T-cell (primary cell): ENCODE data around the gene DR1. TPM values are rescaled to one million over a fixed set of nuclear protein-coding genes. Genes with fewer than 3 reads are reported as not detected.

Source experiments
- ATAC-seq, 4 experiments: fragments of 200-7000 bp in 3 of 4; fragments of 150-1000 bp in 1 of 4; cut with Tn5 transposase; replicated peaks in 1 of 4; 1 replicate in 3 of 4; 2 replicates in 1 of 4; pipeline ENCODE4 v1.10.0; 2021; ENCODE audit warnings: moderate library complexity in 3 of 4, mild to moderate bottlenecking in 2 of 4, moderate number of reproducible peaks in 1 of 4
- CTCF ChIA-PET, 2 donors: fragments of 300-600 bp; sonication (Branson Sonifier 250); formaldehyde crosslinking; loops; one replicate each; lab custom pipeline; 2022; ENCODE audit warnings: antibody characterized with exemption in 2 of 2; lab: Charles Lee
- POLR2A ChIA-PET, 2 donors: fragments of 300-600 bp; sonication (Branson Sonifier 250); formaldehyde crosslinking; loops; one replicate each; lab custom pipeline; 2022; ENCODE audit warnings: antibody characterized with exemption in 2 of 2; lab: Charles Lee
- DNase-seq, 35 experiments: peaks; one replicate each; pipeline versions ENCODE4 v3.0.0 to v3.0.0-alpha.2; 2013 to 2023
- H3K27ac ChIP-seq: one replicate; pipeline ENCODE4 v1.5.1; 2013; ENCODE audit warnings: low read length
- H3K27me3 ChIP-seq, 2 experiments: replicated peaks in 1 of 2; 1 replicate in 1 of 2; 2 replicates in 1 of 2; pipeline versions ENCODE4 v1.6.1 to v1.7.0; 2013; ENCODE audit warnings: low read length in 1 of 2, mixed read lengths in 1 of 2; ENCODE audit not compliant: control insufficient read depth in 2 of 2, insufficient read depth in 2 of 2; ENCODE audit errors: extremely low read depth in 1 of 2
- H3K36me3 ChIP-seq, 2 donors: 1 replicate in 1 of 2; 2 replicates in 1 of 2; pipeline versions ENCODE4 v1.6.1 to v1.7.0; 2013; ENCODE audit warnings: low read length in 1 of 2; ENCODE audit not compliant: control insufficient read depth in 2 of 2, insufficient read depth in 1 of 2; ENCODE audit errors: extremely low read depth in 1 of 2
- H3K4me1 ChIP-seq, 2 experiments: 1 replicate in 1 of 2; 2 replicates in 1 of 2; pipeline versions ENCODE4 v1.6.1 to v1.7.0; 2013; ENCODE audit warnings: low read length in 2 of 2, mixed read lengths in 1 of 2; ENCODE audit not compliant: insufficient read depth in 2 of 2, control insufficient read depth in 1 of 2; ENCODE audit errors: extremely low read depth in 1 of 2
- H3K4me3 ChIP-seq, 2 donors: 1 replicate in 1 of 2; 2 replicates in 1 of 2; pipeline versions ENCODE4 v1.5.1 to v1.7.0; 2013; ENCODE audit warnings: mild to moderate bottlenecking in 2 of 2, low read length in 1 of 2, moderate library complexity in 1 of 2; ENCODE audit not compliant: control insufficient read depth in 1 of 2; ENCODE audit errors: extremely low read depth in 1 of 2
- H3K9me3 ChIP-seq: 2 replicates; pipeline ENCODE4 v1.7.0; 2013
- H3K27ac Mint-ChIP-seq, 2 donors: one replicate each; pipeline ENCODE4 v1.8.0; 2020 to 2021; ENCODE audit warnings: mild to moderate bottlenecking in 2 of 2, mixed read lengths in 2 of 2
- H3K27me3 Mint-ChIP-seq, 2 donors: one replicate each; pipeline ENCODE4 v1.8.0; 2021 to 2022; ENCODE audit warnings: mixed read lengths in 2 of 2
- H3K36me3 Mint-ChIP-seq: one replicate; pipeline ENCODE4 v1.8.0; 2021; ENCODE audit warnings: mixed read lengths
- H3K4me1 Mint-ChIP-seq, 3 donors: one replicate each; pipeline ENCODE4 v1.8.0; 2020 to 2022; ENCODE audit warnings: mixed read lengths in 3 of 3, mild to moderate bottlenecking in 1 of 3
- H3K4me3 Mint-ChIP-seq, 3 donors: one replicate each; pipeline ENCODE4 v1.8.0; 2020 to 2022; ENCODE audit warnings: mild to moderate bottlenecking in 3 of 3, mixed read lengths in 3 of 3, moderate library complexity in 3 of 3
- H3K9me3 Mint-ChIP-seq, 3 donors: one replicate each; pipeline ENCODE4 v1.8.0; 2020 to 2022; ENCODE audit warnings: mixed read lengths in 3 of 3
- WGBS: methylation state at CpG from one replicate; pipeline ENCODE4 v1.1.5; 2013; ENCODE audit warnings: missing lambda C conversion rate; ENCODE audit not compliant: insufficient coverage; 5-methylcytosine and 5-hydroxymethylcytosine counted together
- total RNA-seq, 35 experiments: library from RNA in 6 of 35; stranded (reverse) in 6 of 35; fragments of 120-200 nt in 1 of 35; gene quantifications; one replicate each; pipeline versions ENCODE4 v1.2.1 to v1.2.4 and lab custom pipeline; 2013 to 2026

Gene DR1
- total RNA-seq, 5 donors from 2014 or later (not counting 1 experiment from before 2014, with no cell fraction given), result 58.8 to 72.3 (median 65.1) TPM

- DNase-seq (no peak), ATAC-seq (no peak)
- peaks cover 0 to 4% of the 10 kb centered on the region in 2 donors for H3K36me3 ChIP-seq
- ChIA-PET CTCF (no interaction called here), POLR2A (no interaction called here)
- no peaks in the 10 kb centered on the region for H3K9me3 ChIP-seq
- peaks cover 26% of the 10 kb centered on the region for H3K36me3 Mint-ChIP-seq
- no peaks in the 10 kb centered on the region for H3K9me3 Mint-ChIP-seq
- 100% methylated on average over 3 of the region's 4 CpGs for WGBS
- H3K4me1 ChIP-seq, result no peaks in the 10 kb centered on the region
- H3K27ac ChIP-seq, result no peak overlapping the region
- H3K4me3 ChIP-seq, result no peak overlapping the region
- no peaks in the 10 kb centered on the region for H3K27me3 Mint-ChIP-seq
- H3K4me1 Mint-ChIP-seq, result peaks cover 0 to 8% (median 0%) of the 10 kb centered on the region in 3 donors
- no peaks in the 10 kb centered on the region for H3K27me3 ChIP-seq
- no peak overlapping the region for H3K27ac Mint-ChIP-seq
- no peak overlapping the region for H3K4me3 Mint-ChIP-seq
Observed at GRCh38 chr1:93313026-93313425, 32.7 kb upstream of the DR1 start.

GRCh38 chr1:93317207-93317606 is 28.5 kb upstream of the DR1 start:
- ChIA-PET CTCF (interaction anchor here in 1 of 2 donors (0.6 kb wide), 1 partner anchor 13 kb away, joined by 3 read pairs; no protein-coding TSS in a partner anchor), POLR2A (interaction anchor here in 1 of 2 donors (0.6 kb wide), 1 partner anchor 552 kb away, joined by 4 read pairs; no protein-coding TSS in a partner anchor)
- peaks cover 0 to 2% of the 10 kb centered on the region in 2 donors for H3K36me3 ChIP-seq
- DNase-seq (peak in 1 of 35 experiments; percentile 3), ATAC-seq (no peak)
- no peaks in the 10 kb centered on the region for H3K4me1 ChIP-seq
- Mint-ChIP-seq H3K4me1 (peaks cover 0 to 8% (median 0%) of the 10 kb centered on the region in 3 donors), H3K27me3 (no peaks in the 10 kb centered on the region), H3K9me3 (no peaks in the 10 kb centered on the region), H3K4me3 (no peak overlapping the region), H3K27ac (no peak overlapping the region), H3K36me3 (peaks cover 22% of the 10 kb centered on the region)
- H3K27ac ChIP-seq, result no peak overlapping the region
- no peaks in the 10 kb centered on the region for H3K9me3 ChIP-seq
- no peak overlapping the region for H3K4me3 ChIP-seq
- no peaks in the 10 kb centered on the region for H3K27me3 ChIP-seq
- WGBS, result 69% methylated on average over 2 of the region's 2 CpGs

- Mint-ChIP-seq H3K4me1 (peaks cover 0 to 6% (median 0%) of the 10 kb centered on the region in 3 donors), H3K36me3 (peaks cover 19% of the 10 kb centered on the region)
Observed at GRCh38 chr1:93317943-93318342, 27.8 kb upstream of the DR1 start.

GRCh38 chr1:93321720-93322119 is 24.0 kb upstream of the DR1 start:
- Mint-ChIP-seq H3K4me3 (no peak overlapping the region), H3K4me1 (no peaks in the 10 kb centered on the region), H3K36me3 (peaks cover 11% of the 10 kb centered on the region), H3K27me3 (no peaks in the 10 kb centered on the region), H3K9me3 (no peaks in the 10 kb centered on the region), H3K27ac (no peak overlapping the region)
- WGBS, result no CpG with 5 or more reads among the region's 1 CpG
- no peaks in the 10 kb centered on the region for H3K4me1 ChIP-seq
- ChIA-PET CTCF (no interaction called here), POLR2A (no interaction called here)
- H3K9me3 ChIP-seq, result no peaks in the 10 kb centered on the region
- H3K27me3 ChIP-seq, result no peaks in the 10 kb centered on the region
- no peak overlapping the region for H3K4me3 ChIP-seq
- no peak for DNase-seq
- no peaks in the 10 kb centered on the region for H3K36me3 ChIP-seq
- ATAC-seq, result no peak
- no peak overlapping the region for H3K27ac ChIP-seq

More at GRCh38 chr1:93317943-93318342, 27.8 kb upstream of the DR1 start:
- H3K4me3 ChIP-seq, result no peak overlapping the region
- no peaks in the 10 kb centered on the region for H3K27me3 ChIP-seq
- WGBS, result 91% methylated on average over 1 of the region's 2 CpGs
- H3K36me3 ChIP-seq, result peaks cover 0 to 1% of the 10 kb centered on the region in 2 donors
- H3K4me1 ChIP-seq, result no peaks in the 10 kb centered on the region
- ChIA-PET POLR2A (interaction anchor here in 1 of 2 donors (0.6 kb wide), 1 partner anchor 551 kb away, joined by 4 read pairs; no protein-coding TSS in a partner anchor), CTCF (interaction anchor here in 1 of 2 donors (0.5 kb wide), 1 partner anchor 18 kb away, joined by 3 read pairs; no protein-coding TSS in a partner anchor)
- Mint-ChIP-seq H3K9me3 (no peaks in the 10 kb centered on the region), H3K4me3 (no peak overlapping the region), H3K27me3 (no peaks in the 10 kb centered on the region), H3K27ac (no peak overlapping the region)
- ATAC-seq, result no peak
- H3K27ac ChIP-seq, result no peak overlapping the region
- DNase-seq, result no peak
- H3K9me3 ChIP-seq, result no peaks in the 10 kb centered on the region

GRCh38 chr1:93322349-93322748 is 23.4 kb upstream of the DR1 start:
- Histone ChIP-seq H3K27ac (no peak overlapping the region), H3K4me1 (no peaks in the 10 kb centered on the region), H3K9me3 (no peaks in the 10 kb centered on the region), H3K27me3 (no peaks in the 10 kb centered on the region), H3K36me3 (no peaks in the 10 kb centered on the region), H3K4me3 (no peak overlapping the region)
- WGBS, result no CpG with 5 or more reads among the region's 3 CpGs
- DNase-seq (no peak), ATAC-seq (no peak)
- POLR2A ChIA-PET, result no interaction called here
- H3K4me1 Mint-ChIP-seq, result no peaks in the 10 kb centered on the region
- no peaks in the 10 kb centered on the region for H3K9me3 Mint-ChIP-seq
- no peak overlapping the region for H3K4me3 Mint-ChIP-seq
- H3K27me3 Mint-ChIP-seq, result no peaks in the 10 kb centered on the region
- no peak overlapping the region for H3K27ac Mint-ChIP-seq
- CTCF ChIA-PET, result interaction anchor here in 1 of 2 donors (0.9 kb wide), 1 partner anchor 17 kb away, joined by 3 read pairs; no protein-coding TSS in a partner anchor
- H3K36me3 Mint-ChIP-seq, result peaks cover 11% of the 10 kb centered on the region

- ChIA-PET CTCF (interaction anchor here (0.9 to 1.3 kb wide), 4 partner anchors 18 to 40 kb away, joined by 3 to 6 read pairs (median 4); no protein-coding TSS in a partner anchor), POLR2A (no interaction called here)
Observed at GRCh38 chr1:93323185-93323820, 22.4 kb upstream of the DR1 start.

More at GRCh38 chr1:93323185-93323820, 22.4 kb upstream of the DR1 start:
- Histone ChIP-seq H3K27me3 (no peaks in the 10 kb centered on the region), H3K4me3 (no peak overlapping the region), H3K36me3 (no peaks in the 10 kb centered on the region), H3K9me3 (no peaks in the 10 kb centered on the region), H3K4me1 (no peaks in the 10 kb centered on the region), H3K27ac (no peak overlapping the region)
- DNase-seq (no peak), ATAC-seq (no peak)
- H3K27ac Mint-ChIP-seq, result no peak overlapping the region
- peaks cover 11% of the 10 kb centered on the region for H3K36me3 Mint-ChIP-seq
- WGBS, result 63% methylated on average over 1 of the region's 3 CpGs
- no peak overlapping the region for H3K4me3 Mint-ChIP-seq
- no peaks in the 10 kb centered on the region for H3K4me1 Mint-ChIP-seq
- H3K9me3 Mint-ChIP-seq, result no peaks in the 10 kb centered on the region
- H3K27me3 Mint-ChIP-seq, result no peaks in the 10 kb centered on the region
